Transverse colon (tissue), 4 donors: ENCODE measurements around the gene ATP10D. TPM values are rescaled to one million over a fixed set of nuclear protein-coding genes. Genes with fewer than 3 reads are reported as not detected.

ENCODE experiments used
- DNase-seq: peaks from one replicate; pipeline ENCODE4 v3.0.0-alpha.2; 2019
- H3K27ac ChIP-seq, 4 donors: fragments of 200-600 bp; sonication (generic); 2 replicates each; pipeline ENCODE4 v1.5.1; 2016 to 2018; ENCODE audit warnings: inconsistent platforms in 4 of 4
- H3K27me3 ChIP-seq: fragments of 200-600 bp; sonication (generic); 2 replicates; pipeline ENCODE4 v1.5.1; 2017; ENCODE audit warnings: inconsistent platforms
- H3K36me3 ChIP-seq, 4 donors: fragments of 200-600 bp; sonication (generic); 2 replicates each; pipeline ENCODE4 v1.5.1; 2017 to 2019; ENCODE audit warnings: inconsistent platforms in 4 of 4
- H3K4me1 ChIP-seq, 4 donors: fragments of 200-600 bp; sonication (generic); 2 replicates each; pipeline ENCODE4 v1.5.1; 2017 to 2020; ENCODE audit warnings: inconsistent platforms in 4 of 4
- H3K4me3 ChIP-seq, 4 donors: fragments of 200-600 bp; sonication (generic); 1 replicate in 1 of 4; 2 replicates in 3 of 4; pipeline versions ENCODE4 v1.5.1 to v1.6.1; 2017 to 2019; ENCODE audit warnings: inconsistent platforms in 4 of 4
- H3K9me3 ChIP-seq, 2 donors: fragments of 200-600 bp; sonication (generic); 2 replicates each; pipeline ENCODE4 v1.5.1; 2017 to 2019; ENCODE audit warnings: inconsistent platforms in 2 of 2
- CTCF ChIP-seq, 5 experiments: fragments of 200-600 bp in 3 of 5; fragments of 450-650 bp in 2 of 5; sonication (generic) in 3 of 5; IDR thresholded peaks; 1 replicate in 2 of 5; 2 replicates in 3 of 5; pipeline ENCODE4 v1.5.1; 2016 to 2017; ENCODE audit warnings: antibody characterized with exemption in 5 of 5, inconsistent platforms in 3 of 5, mild to moderate bottlenecking in 2 of 5, moderate library complexity in 1 of 5
- EP300 ChIP-seq: sonication (generic); formaldehyde crosslinking; IDR thresholded peaks from one replicate; pipeline ENCODE4 v1.6.1; 2017; ENCODE audit warnings: antibody characterized with exemption, low read depth
- POLR2A ChIP-seq: fragments of 450-650 bp; IDR thresholded peaks from one replicate; pipeline ENCODE4 v1.6.1; 2016; ENCODE audit warnings: antibody characterized with exemption, mild to moderate bottlenecking, moderate library complexity
- POLR2AphosphoS5 ChIP-seq, 3 donors: sonication (generic); formaldehyde crosslinking; IDR thresholded peaks; one replicate each; pipeline ENCODE4 v1.6.1; 2016; ENCODE audit warnings: antibody characterized with exemption in 3 of 3
- WGBS, 2 donors: methylation state at CpG; one replicate each; pipeline ENCODE4 v1.1.5; 2018; ENCODE audit warnings: low coverage in 1 of 2; 5-methylcytosine and 5-hydroxymethylcytosine counted together
- in situ Hi-C, 4 donors: fragments of 200-750 bp; cut with MboI; loops; one replicate each; pipeline versions ENCODE4 v1.15.0 to v1.15.1; 2017; ENCODE audit warnings: low sequenced_read_pairs in 3 of 4, low pct_ligation_motif_present in 1 of 4, low pct_unique_long_range_greater_than_20kb in 1 of 4
- intact Hi-C: fragments of 100-400 bp; cut with DNase I; formaldehyde crosslinking; loops from one replicate; pipeline ENCODE4 v1.15.1; 2023; ENCODE audit warnings: low total_unique reads
- total RNA-seq, 4 donors: library from RNA; depleted of rRNA; stranded (reverse); fragments of >200 nt; gene quantifications; one replicate each; pipeline ENCODE4 v1.1.0, GENCODE V29; 2016

Gene ATP10D
- total RNA-seq, 4 donors from 2014 or later = 3.8 to 14.1 (median 7.7) TPM

GRCh38 chr4:47642191-47642830 is 157.2 kb downstream of the ATP10D start:
- DNase-seq = no peak
- Histone ChIP-seq H3K4me1 (no peaks in the 10 kb centered on the region), H3K27me3 (no peaks in the 10 kb centered on the region), H3K4me3 (no peak overlapping the region), H3K36me3 (no peaks in the 10 kb centered on the region), H3K9me3 (no peaks in the 10 kb centered on the region), H3K27ac (no peak overlapping the region)
- intact Hi-C loops (no loop called here), in situ Hi-C loops (no loop called here)
- no peak for TF ChIP-seq CTCF (IDR thresholded peaks at IDR 0.05)
- no peak for TF ChIP-seq EP300
- no peak for TF ChIP-seq POLR2AphosphoS5 (IDR thresholded peaks at IDR 0.05)
- TF ChIP-seq POLR2A = no peak
- WGBS, 2 donors = 83 to 96% methylated on average over 6 of the region's 6 CpGs

Other genes with a start within 250 kb of the ATP10D start
- 10 to 100 TPM in 2 of 4 donors, 1 to 10 TPM in 1, under 1 TPM in 1; 0.80 to 20.2 (median 8.2) TPM for gene COMMD8, start 21.6 kb upstream of the ATP10D start, total RNA-seq